Ishikawa (cell line): Measurements from ENCODE around the gene BBS7.

Experiments
- CEBPB ChIP-seq: IDR thresholded peaks from 2 replicates; pipeline ENCODE4 v1.6.1; 2012
- TCF12 ChIP-seq: IDR thresholded peaks from 2 replicates; pipeline ENCODE4 v1.6.1; 2012; ENCODE audit warnings: low read depth

GRCh38 chr4:121898150-121898549 is 27.9 kb upstream of the BBS7 start:
- TF ChIP-seq TCF12: no peak
- no peak for TF ChIP-seq CEBPB
